AG09309 (cell line): ENCODE measurements around the gene NCKAP1.

Source experiments
- DNase-seq: peaks from one replicate; pipeline ENCODE4 v3.0.0-alpha.2; 2010; ENCODE audit warnings: low read depth
- H3K4me3 ChIP-seq: 2 replicates; pipeline ENCODE4 v1.5.1; 2011; ENCODE audit warnings: mild to moderate bottlenecking, low read depth, low read length, moderate library complexity; ENCODE audit not compliant: control insufficient read depth
- CTCF ChIP-seq: IDR thresholded peaks from 2 replicates; pipeline ENCODE4 v1.5.1; 2011; ENCODE audit warnings: mild to moderate bottlenecking, low read depth, low read length, inconsistent platforms; ENCODE audit not compliant: insufficient read depth, control insufficient read depth; ENCODE audit errors: missing control alignments

NCKAP1 gene

GRCh38 chr2:182921234-182921633 is 117.0 kb downstream of the NCKAP1 start:
- no peak for TF ChIP-seq CTCF
- DNase-seq, result no peak
- no peak overlapping the region for H3K4me3 ChIP-seq

GRCh38 chr2:182920631-182921056 is 117.6 kb downstream of the NCKAP1 start:
- TF ChIP-seq CTCF, result no peak
- H3K4me3 ChIP-seq, result no peak overlapping the region
- no peak for DNase-seq

GRCh38 chr2:182920089-182920488 is 118.2 kb downstream of the NCKAP1 start:
- DNase-seq, result no peak
- TF ChIP-seq CTCF, result no peak
- H3K4me3 ChIP-seq, result no peak overlapping the region

GRCh38 chr2:182918961-182919652 is 119.2 kb downstream of the NCKAP1 start:
- no peak overlapping the region for H3K4me3 ChIP-seq
- no peak for DNase-seq
- no peak for TF ChIP-seq CTCF

- H3K4me3 ChIP-seq, result no peak overlapping the region
- DNase-seq, result peak; percentile 17
- no peak for TF ChIP-seq CTCF
Observed at GRCh38 chr2:182917924-182918323, 120.3 kb downstream of the NCKAP1 start.

- no peak overlapping the region for H3K4me3 ChIP-seq
- DNase-seq, result no peak
- TF ChIP-seq CTCF, result no peak
Observed at GRCh38 chr2:182916417-182916816, 121.8 kb downstream of the NCKAP1 start.
